ENCODE data around the gene FARS2.
A peak's percentile ranks its signal among the peaks of the same experiment; 100 is the strongest.

Gene FARS2

DNA sequence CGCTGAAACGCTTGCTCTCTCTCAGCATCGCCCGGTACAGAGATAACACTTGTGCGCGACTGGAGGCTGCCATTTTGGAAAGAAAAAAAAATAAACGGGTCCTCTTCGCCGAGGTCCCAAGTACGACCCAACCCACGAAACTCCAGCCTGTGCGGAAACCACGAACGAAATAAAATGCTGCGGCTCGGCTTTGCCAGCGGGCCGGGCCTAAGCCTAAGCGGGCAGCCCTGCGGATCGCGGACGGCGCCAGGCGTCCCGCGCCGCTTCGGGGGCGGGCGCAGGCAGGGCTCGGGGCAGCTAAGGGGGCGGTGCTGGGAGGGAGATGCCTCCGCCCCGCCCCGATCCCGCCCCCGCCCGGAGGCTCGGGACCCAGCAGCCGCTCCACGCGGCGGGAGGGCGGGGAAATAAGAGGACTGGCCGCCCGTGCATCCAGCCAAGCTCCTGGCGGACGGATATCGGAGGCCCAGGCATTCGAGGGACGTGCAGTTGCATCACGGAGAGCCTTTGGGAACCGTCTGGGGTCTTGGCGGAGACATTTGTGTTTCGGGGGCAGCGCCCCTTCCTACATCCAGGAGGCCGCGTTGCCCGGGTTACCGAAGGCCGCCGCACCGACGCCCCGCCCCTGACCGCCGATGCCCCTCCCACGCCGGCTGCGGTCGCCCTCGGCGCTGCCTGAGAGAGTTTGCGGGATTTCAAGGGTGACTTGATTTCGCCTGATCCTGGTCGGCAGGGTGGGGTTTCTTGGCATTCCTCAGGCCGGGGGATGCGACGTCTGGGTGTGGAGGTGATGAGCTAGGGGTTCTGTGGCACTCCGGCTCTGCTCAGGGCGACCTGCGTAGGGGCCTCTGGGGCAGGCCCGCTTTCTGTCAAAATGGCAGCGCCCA lies at the start of gene FARS2, which contains the start of gene LYRM4:
TSS of gene FARS2 (plus strand) at position 853 of the 884 bp plus-strand sequence.
TSS of gene LYRM4 (minus strand) at position 290 of the 884 bp plus-strand sequence. CDS start at position 73, 217 bp downstream.
- peak; percentile 85 for DNase-seq (ENCODE audit: low spot score)

DNA sequence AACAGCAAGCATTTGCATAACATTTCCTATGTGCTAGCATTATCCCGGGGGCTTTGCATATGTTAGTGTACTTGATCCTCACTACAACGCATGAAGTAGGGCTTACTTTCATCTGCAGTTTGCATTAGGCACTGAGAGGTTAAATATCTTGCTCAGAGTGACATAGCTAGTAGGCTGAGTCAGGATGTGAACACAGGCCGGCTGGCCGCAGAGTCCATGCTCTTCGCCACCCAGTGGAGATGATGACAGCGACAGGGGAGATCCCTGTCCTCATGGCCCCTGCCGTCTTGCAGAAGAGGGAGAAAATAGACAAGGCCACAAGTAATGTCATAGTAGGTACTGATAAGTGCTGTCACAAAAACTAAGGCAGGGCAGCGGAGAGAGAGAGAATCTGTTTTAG lies 47.5 kb upstream of the FARS2 start:
- peak; percentile 22 for DNase-seq (ENCODE audit: low spot score)

- no peak for DNase-seq (ENCODE audit: low spot score)
Observed at GRCh38 chr6:5214570-5215052, 46.7 kb upstream of the FARS2 start.

- no peak for DNase-seq (ENCODE audit: low spot score)
Observed at GRCh38 chr6:5215159-5215558, 46.2 kb upstream of the FARS2 start.

DNA sequence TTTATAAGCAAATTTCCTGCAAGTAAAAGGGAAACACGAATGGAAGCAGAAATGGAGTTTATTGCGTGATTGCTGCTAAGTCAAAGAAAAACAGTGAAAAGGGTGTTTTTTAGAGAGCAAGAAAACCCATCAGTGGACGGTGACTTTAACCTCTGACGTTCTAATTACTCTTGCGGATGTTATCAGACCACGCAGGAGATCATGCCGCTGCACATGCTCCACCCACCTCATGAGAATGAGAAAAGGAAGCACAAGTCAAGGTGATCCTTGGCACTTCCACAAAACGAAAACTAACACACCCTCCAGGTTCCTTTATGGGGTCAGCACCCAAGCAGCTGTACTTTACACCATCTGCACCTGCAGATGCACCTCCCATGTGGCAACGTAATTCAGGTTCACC lies 45.5 kb upstream of the FARS2 start:
- no peak for DNase-seq (ENCODE audit: low spot score)

DNA sequence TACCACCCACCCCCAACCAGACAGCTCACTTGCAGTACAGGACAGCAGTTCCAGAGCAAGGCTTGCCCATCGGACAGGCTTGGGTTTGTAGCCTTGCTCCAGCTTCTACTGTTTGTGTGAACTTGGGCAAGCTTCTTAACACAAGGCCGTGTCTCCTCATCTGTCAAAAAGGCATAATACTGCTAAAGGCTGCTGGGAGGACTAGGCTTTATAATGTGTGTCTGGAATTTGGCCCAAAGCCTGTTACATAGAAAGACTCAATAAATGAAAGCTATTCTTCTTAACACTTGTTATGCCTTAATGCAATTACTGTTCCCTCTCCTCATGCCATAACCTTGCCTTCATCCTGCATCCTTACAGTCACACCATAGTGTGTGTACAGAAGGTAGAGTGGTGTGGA lies 44.0 kb upstream of the FARS2 start:
- no peak for DNase-seq (ENCODE audit: low spot score)

DNA sequence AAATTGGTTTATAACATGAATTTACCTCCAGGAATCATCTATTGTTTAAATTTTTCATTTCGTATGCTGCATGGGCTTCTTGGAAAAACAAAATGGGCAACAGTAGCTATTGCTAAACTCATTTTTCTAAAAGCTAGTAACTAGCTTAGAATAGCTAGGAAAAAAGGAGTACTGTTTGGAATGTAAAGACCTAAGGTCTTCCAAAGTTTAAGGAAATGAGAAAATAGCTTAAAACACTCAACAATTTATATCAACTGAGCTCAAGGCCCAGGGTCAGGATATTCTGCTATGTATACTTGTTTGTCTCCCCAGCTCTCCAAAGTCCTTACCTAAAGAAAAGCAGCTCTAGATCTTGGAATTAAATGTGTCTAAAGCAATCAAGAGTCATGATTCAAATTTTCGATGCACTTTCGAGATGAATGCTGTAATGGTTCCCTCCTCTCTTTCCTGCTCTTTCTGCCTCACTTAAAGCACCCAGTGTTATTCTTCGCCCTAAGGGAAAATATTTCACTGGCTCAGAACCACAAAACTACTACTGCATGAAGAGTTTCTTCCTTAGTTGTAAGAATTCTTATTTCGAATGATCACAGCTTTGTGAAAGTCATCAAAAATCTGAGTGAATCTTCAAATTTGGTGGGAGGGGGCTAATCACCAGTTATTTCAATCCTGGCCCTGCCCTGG lies 42.2 kb upstream of the FARS2 start:
- DNase-seq (ENCODE audit: low spot score), result no peak

- no peak for DNase-seq (ENCODE audit: low spot score)
Observed at GRCh38 chr6:5220443-5220842, 40.9 kb upstream of the FARS2 start.

GRCh38 chr6:5223309-5223708 lies 38.0 kb upstream of the FARS2 start:
- DNase-seq (ENCODE audit: low spot score), result no peak

DNA sequence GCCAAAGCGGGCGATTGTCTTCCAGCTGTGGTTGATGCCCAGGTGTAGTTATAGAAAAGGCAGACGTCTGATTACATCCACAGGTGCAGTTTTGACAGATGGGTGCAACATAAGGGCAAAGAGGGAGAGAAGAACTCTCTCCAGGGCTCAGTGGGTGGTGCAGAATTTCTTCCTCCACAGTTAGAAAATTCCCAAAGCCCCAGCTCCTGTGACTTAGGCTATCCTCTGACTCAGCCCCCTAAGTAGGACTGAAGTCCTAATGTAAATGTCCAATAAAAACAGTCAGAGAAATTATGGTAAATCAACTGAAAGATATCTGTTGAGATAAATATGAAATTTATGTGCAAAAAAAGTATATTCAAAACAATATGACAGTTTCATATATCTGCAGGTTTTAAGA lies 32.0 kb upstream of the FARS2 start:
- DNase-seq (ENCODE audit: low spot score), result no peak

DNA sequence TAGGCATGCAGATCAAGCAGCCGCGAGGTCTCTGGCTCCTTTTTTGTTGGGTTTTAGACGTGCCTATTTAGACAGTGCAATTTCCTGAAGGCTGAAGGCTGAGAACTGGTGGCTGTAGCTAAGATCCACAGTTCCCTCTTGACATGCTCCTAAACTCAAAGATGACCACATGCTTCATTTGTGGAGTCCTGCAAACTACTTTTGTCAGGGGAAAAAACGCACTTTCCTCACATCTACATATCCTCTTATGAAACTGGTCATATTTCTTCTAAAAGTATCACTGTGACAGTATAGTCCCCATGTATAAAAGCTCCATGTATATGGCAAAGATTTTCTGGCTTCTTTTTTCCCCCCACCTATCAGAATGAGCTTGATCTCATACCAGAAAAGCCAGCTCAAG lies 31.2 kb upstream of the FARS2 start:
- DNase-seq (ENCODE audit: low spot score), result no peak

GRCh38 chr6:5231289-5231688 lies 30.0 kb upstream of the FARS2 start:
- no peak for DNase-seq (ENCODE audit: low spot score)

DNA sequence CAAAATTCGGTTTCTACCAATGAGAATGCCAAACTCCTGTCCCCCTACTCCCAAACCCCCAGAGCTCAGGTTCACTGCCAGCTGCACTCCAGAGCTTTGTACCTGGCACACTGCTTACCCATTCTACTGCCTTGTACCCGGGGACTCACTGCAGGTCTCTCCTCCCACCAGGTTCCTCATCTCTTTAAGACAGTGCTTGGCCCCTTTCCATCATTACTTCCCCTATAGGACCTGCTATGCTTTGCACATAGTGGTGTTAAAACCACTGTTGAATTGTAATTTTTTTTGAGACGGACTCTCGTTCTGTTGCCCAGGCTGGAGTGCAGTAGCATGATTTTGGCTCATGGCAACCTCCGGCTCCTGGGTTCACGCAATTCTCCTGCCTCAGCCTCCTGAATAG lies 26.4 kb upstream of the FARS2 start:
- DNase-seq (ENCODE audit: low spot score), result no peak

GRCh38 chr6:5235830-5236229 lies 25.5 kb upstream of the FARS2 start:
- no peak for DNase-seq (ENCODE audit: low spot score)

- no peak for DNase-seq (ENCODE audit: low spot score)
Observed at GRCh38 chr6:5237805-5238204, 23.5 kb upstream of the FARS2 start.

DNA sequence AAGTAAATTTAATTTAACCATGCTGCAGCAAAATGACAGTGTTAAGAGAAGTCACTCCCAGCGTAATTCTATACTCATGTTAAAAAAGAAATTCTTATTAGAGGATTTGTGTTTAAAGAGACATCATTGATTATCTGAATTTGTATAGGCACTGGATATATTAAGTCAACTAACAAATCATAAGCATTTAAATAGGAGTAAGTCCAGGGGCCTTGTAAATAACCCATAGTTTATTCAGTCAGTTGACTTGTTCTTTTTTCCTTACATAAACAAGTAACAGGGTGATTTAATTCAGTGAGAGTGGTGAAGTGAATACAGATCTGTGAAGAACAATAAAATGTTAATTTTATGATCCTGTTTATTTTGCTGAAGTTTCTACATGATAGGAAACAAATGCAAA lies 23.0 kb upstream of the FARS2 start:
- no peak for DNase-seq (ENCODE audit: low spot score)

DNA sequence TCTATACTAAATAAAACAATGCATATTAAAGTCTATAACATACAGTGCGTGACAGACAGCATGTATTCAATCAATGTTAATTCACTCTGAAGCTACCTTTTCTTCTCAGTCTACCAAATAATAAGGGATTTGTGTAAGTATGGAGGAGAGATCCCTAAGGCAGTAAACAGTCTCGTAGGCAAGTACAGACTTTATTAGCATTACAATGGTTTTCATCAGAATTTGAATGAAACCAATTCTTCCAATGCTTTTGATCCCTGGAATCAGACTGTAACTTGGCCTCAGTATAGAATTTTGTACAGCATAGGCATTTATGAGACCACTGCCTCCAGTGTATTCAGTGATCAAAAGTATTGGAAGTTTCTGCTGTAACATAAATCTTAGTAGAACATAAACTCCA lies 20.1 kb upstream of the FARS2 start:
- DNase-seq (ENCODE audit: low spot score), result no peak

DNA sequence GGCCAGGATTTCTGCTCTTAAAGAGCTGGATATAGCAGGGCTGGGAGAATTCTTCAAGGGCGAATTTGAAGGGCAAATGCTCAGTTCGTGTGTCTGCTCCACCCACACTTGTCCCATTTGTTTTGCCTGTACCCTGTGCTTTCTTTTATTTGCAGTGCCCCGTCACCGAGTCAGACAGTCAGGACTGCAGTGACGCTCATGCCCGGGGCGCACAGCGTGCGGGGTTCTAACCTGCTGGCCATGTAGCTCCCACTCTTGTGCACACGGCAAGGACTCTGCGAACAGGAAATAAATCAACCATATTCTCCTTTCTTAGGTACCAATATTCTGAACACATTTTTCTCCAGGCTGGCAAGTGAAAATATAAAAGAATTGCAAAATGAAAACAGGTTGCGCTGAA lies 18.2 kb upstream of the FARS2 start:
- no peak for DNase-seq (ENCODE audit: low spot score)

GRCh38 chr6:5246141-5247097 lies 14.9 kb upstream of the FARS2 start:
- DNase-seq (ENCODE audit: low spot score), result no peak

DNA sequence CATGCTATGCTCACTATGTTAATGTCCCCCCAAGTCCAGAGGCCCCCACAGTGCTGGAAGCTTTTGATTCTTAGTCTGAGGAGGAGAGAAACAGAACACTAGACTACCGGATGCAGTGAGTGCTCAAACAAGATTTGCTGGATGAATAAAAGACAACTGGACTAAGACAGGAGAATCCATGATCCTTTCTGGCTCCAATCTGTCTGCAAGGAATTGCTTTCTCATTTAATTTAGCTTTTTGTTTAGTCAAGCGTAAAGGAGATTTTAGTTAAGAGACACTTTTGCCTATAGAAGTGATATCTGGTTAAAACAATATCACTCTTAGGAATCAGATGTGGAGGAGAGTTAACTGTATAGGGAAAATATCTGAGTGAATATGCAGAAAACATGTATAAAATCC lies 14.1 kb upstream of the FARS2 start:
- no peak for DNase-seq (ENCODE audit: low spot score)

GRCh38 chr6:5248302-5249098 lies 12.8 kb upstream of the FARS2 start:
- no peak for DNase-seq (ENCODE audit: low spot score)
